WTC11 (cell line): ENCODE results near the gene FYN.

ENCODE experiments used
- AFF4 ChIP-seq: sonication (generic); formaldehyde crosslinking; IDR thresholded peaks from 2 replicates; pipeline ENCODE4 v1.8.1; 2023; ENCODE audit warnings: mild to moderate bottlenecking, missing genetic modification reagents, borderline replicate concordance
- CREB1 ChIP-seq: sonication (generic); formaldehyde crosslinking; IDR thresholded peaks from 2 replicates; pipeline ENCODE4 v1.8.0; 2023; ENCODE audit warnings: mild to moderate bottlenecking, missing genetic modification reagents
- CTCF ChIP-seq: fragments of 200-600 bp; IDR thresholded peaks from 2 replicates; pipeline ENCODE4 v1.8.0; 2022; ENCODE audit warnings: antibody characterized with exemption
- FOXJ3 ChIP-seq: sonication (generic); formaldehyde crosslinking; IDR thresholded peaks from 2 replicates; pipeline ENCODE4 v1.9.0; 2021; ENCODE audit warnings: missing genetic modification reagents, mild to moderate bottlenecking, borderline replicate concordance
- MAX ChIP-seq: sonication (generic); formaldehyde crosslinking; IDR thresholded peaks from 2 replicates; pipeline ENCODE4 v1.8.0; 2022; ENCODE audit warnings: mild to moderate bottlenecking, missing genetic modification reagents
- NFYB ChIP-seq: sonication (generic); formaldehyde crosslinking; conservative IDR thresholded peaks from 2 replicates; pipeline ENCODE4 v1.8.0; 2022; ENCODE audit warnings: low read depth, missing genetic modification reagents
- ZNF512 ChIP-seq: sonication (generic); formaldehyde crosslinking; IDR thresholded peaks from 2 replicates; pipeline ENCODE4 v1.8.1; 2022; ENCODE audit warnings: missing genetic modification reagents, borderline replicate concordance

GRCh38 chr6:111685526-111685925 lies 187.7 kb downstream of the FYN start:
- TF ChIP-seq CTCF (no peak), CREB1 (CRISPR knock-in tag) (no peak), NFYB (CRISPR knock-in tag) (no peak), FOXJ3 (no peak), ZNF512 (no peak), MAX (no peak), AFF4 (no peak)
